NB4 (cell line): ENCODE measurements around the gene MTMR10.

Source experiments
- CTCF ChIP-seq: IDR thresholded peaks from one replicate; pipeline ENCODE4 v1.5.1; 2012; ENCODE audit warnings: low read depth, low read length
- MAX ChIP-seq: IDR thresholded peaks from 2 replicates; pipeline ENCODE4 v1.6.1; 2011; ENCODE audit warnings: low read depth, low read length
- MYC ChIP-seq: IDR thresholded peaks from 2 replicates; pipeline ENCODE4 v1.6.1; 2011; ENCODE audit warnings: low read depth, low read length
- POLR2A ChIP-seq: IDR thresholded peaks from 2 replicates; pipeline ENCODE4 v1.6.1; 2011; ENCODE audit warnings: mild to moderate bottlenecking; ENCODE audit not compliant: insufficient read length; ENCODE audit errors: extremely low read depth

- TF ChIP-seq CTCF (no peak), MAX (no peak), POLR2A (no peak), MYC (no peak)
Measured at GRCh38 chr15:30963681-30964080, 27.7 kb downstream of the MTMR10 start.
